Spleen (tissue), 11 donors: Measurements from ENCODE around the gene TEDC2. TPM values are rescaled to one million over a fixed set of nuclear protein-coding genes. Genes with fewer than 3 reads are reported as not detected.

Experiments used
- DNase-seq: peaks from one replicate; pipeline ENCODE4 v3.0.0-alpha.2; 2020
- H3K27ac ChIP-seq, 8 donors: fragments of 200-600 bp; sonication (generic) in 7 of 8; 1 replicate in 4 of 8; 2 replicates in 4 of 8; pipeline versions ENCODE4 v1.5.0 to v1.8.0; 2016 to 2021; ENCODE audit warnings: inconsistent platforms in 4 of 8, mild to moderate bottlenecking in 4 of 8, moderate library complexity in 1 of 8
- H3K27me3 ChIP-seq, 7 donors: fragments of 200-600 bp; sonication (generic) in 6 of 7; replicated peaks in 1 of 7; 1 replicate in 4 of 7; 2 replicates in 3 of 7; pipeline versions ENCODE4 v1.5.0 to v1.8.0; 2016 to 2021; ENCODE audit warnings: inconsistent platforms in 3 of 7, mild to moderate bottlenecking in 1 of 7
- H3K36me3 ChIP-seq, 6 donors: fragments of 200-600 bp; sonication (generic) in 5 of 6; 1 replicate in 4 of 6; 2 replicates in 2 of 6; pipeline versions ENCODE4 v1.5.0 to v1.8.0; 2016 to 2021; ENCODE audit warnings: inconsistent platforms in 2 of 6
- H3K4me1 ChIP-seq, 6 donors: fragments of 200-600 bp; sonication (generic) in 5 of 6; 1 replicate in 3 of 6; 2 replicates in 3 of 6; pipeline versions ENCODE4 v1.5.0 to v1.8.0; 2016 to 2021; ENCODE audit warnings: inconsistent platforms in 3 of 6
- H3K4me3 ChIP-seq, 8 donors: fragments of 200-600 bp; sonication (generic) in 7 of 8; 1 replicate in 4 of 8; 2 replicates in 4 of 8; pipeline versions ENCODE4 v1.5.0 to v1.8.0; 2016 to 2021; ENCODE audit warnings: inconsistent platforms in 4 of 8, mild to moderate bottlenecking in 4 of 8, moderate library complexity in 2 of 8
- H3K9me3 ChIP-seq, 8 donors: fragments of 200-600 bp; sonication (generic) in 7 of 8; 1 replicate in 4 of 8; 2 replicates in 4 of 8; pipeline versions ENCODE4 v1.5.0 to v1.8.0; 2016 to 2021; ENCODE audit warnings: inconsistent platforms in 4 of 8
- POLR2A ChIP-seq, 3 donors: fragments of 450-650 bp; IDR thresholded peaks; one replicate each; pipeline ENCODE4 v1.5.1; 2017; ENCODE audit warnings: antibody characterized with exemption in 3 of 3, mild to moderate bottlenecking in 1 of 3
- POLR2AphosphoS5 ChIP-seq, 3 donors: sonication (generic); formaldehyde crosslinking; IDR thresholded peaks; one replicate each; pipeline ENCODE4 v1.5.1; 2017; ENCODE audit warnings: antibody characterized with exemption in 3 of 3
- WGBS, 5 donors: extraction: QIAGEN DNeasy Blood & Tissue Kit in 3 of 5; methylation state at CpG; one replicate each; pipeline versions ENCODE4 v1.1.5 to v1.1.7; 2013 to 2018; 5-methylcytosine and 5-hydroxymethylcytosine counted together
- intact Hi-C: fragments of 100-400 bp; cut with DNase I; formaldehyde crosslinking; loops from one replicate; pipeline ENCODE4 v1.15.0; 2023; ENCODE audit warnings: low total_unique reads
- polyA plus RNA-seq, 3 donors: library from polyadenylated mRNA; stranded (reverse); fragments of 200-250 nt; gene quantifications; one replicate each; pipeline ENCODE4 v1.2.1, GENCODE V29; 2013
- total RNA-seq, 7 donors: library from RNA; depleted of rRNA in 3 of 7; stranded (reverse); fragments of >200 nt in 3 of 7; fragmentation: NEBNext Ultra II Directional in 4 of 7; extraction: Animal tissue kit (Norgen Biotek cat#: 25700) in 4 of 7; gene quantifications; one replicate each; pipeline versions ENCODE4 v1.1.0 to v1.2.1, GENCODE V29; 2016 to 2021
- TF ChIP-seq, protein P1 (sequence below), 11 experiments: fragments of 200-600 bp in 7 of 11; fragments of 450-650 bp in 4 of 11; sonication (generic) in 4 of 11; IDR thresholded peaks in 8 of 11; conservative IDR thresholded peaks in 3 of 11; 1 replicate in 7 of 11; 2 replicates in 4 of 11; pipeline versions ENCODE4 v1.4.0 to v1.8.0; 2016 to 2021; ENCODE audit warnings: antibody characterized with exemption in 11 of 11, inconsistent platforms in 4 of 11, mild to moderate bottlenecking in 1 of 11
- donor health status: healthy with polysubstance abuse.
- donor health status: DM: no; HTN: no; CAD: no; lungs with moderate emphysema.
- donor health status: DM: no; HTN: no; CAD: no.
- donor health status: Bipolar disorder and iron deficiency.
- donor health status: healthy.
- donor health status: DM: no; HTN: no; CAD: no.
- donor health status: DM: yes; HTN: yes; CAD: no.

TEDC2 gene
- total and polyA plus RNA-seq, 10 donors: 0.73 to 2.7 (median 1.6) TPM

GRCh38 chr16:2482708-2483534, 23.0 kb downstream of the TEDC2 start:
- WGBS, 5 donors: 61 to 79% (median 68%) methylated on average over 31 to 32 of the region's 32 CpGs
- intact Hi-C loops: no loop called here

DNA sequence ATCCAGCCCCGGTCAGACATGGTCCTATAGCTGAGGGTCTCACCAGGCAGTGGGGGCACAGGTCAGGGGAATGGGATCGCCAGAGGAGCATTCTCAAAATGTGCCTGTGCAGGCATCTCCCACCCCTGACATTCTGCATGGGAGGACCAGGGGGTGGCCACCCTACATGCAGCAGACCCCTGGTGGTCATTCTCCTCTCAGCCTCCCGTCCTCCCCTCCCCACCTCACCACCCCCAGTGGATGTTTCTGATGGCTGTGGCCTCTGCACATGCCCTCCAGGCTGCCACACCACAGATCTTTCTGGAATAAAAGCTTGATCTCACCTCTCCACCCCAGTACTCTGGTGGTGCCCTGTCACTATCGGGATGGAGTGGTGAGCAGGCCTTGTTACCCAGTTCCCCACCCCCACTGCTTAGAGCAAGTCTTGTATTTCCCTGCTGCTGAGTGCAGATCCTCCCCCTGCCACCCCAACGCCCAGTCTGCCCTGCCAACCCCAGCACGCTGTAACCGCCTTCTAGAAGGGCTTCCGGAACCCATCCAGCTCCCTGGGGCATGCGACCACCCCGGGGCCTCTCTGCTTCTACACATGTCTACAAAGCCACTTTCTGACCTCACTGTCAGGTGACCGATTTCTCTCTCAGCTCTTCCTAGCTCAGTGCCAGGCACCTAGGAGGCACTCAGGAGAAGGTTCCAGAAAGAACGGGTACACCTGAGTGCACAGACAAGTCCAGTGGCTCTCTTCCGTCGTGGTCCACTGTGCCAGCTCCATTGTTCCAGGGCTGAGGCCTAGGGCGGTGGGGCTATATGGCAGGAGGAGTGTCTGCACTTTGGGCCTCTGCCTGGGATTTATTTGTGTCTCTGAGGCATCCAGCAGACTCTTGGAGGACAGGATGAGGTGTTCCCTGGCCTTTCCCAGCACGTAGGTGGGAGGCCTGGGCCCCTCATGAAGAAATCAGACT, 24.3 kb downstream of the TEDC2 start:
- no peak overlapping the region for H3K27ac ChIP-seq
- H3K27me3 ChIP-seq: no peaks in the 10 kb centered on the region
- 90 to 95% (median 93%) methylated on average over 15 to 16 of the region's 16 CpGs for WGBS, 5 donors
- intact Hi-C loops: no loop called here
- H3K4me3 ChIP-seq: no peak overlapping the region
- H3K36me3 ChIP-seq: peaks cover 0 to 18% (median 0%) of the 10 kb centered on the region in 6 donors
- DNase-seq: no peak
- H3K9me3 ChIP-seq: no peaks in the 10 kb centered on the region
- H3K4me1 ChIP-seq: peaks cover 7 to 61% (median 28%) of the 10 kb centered on the region in 6 donors
- TF ChIP-seq, protein P1, sequence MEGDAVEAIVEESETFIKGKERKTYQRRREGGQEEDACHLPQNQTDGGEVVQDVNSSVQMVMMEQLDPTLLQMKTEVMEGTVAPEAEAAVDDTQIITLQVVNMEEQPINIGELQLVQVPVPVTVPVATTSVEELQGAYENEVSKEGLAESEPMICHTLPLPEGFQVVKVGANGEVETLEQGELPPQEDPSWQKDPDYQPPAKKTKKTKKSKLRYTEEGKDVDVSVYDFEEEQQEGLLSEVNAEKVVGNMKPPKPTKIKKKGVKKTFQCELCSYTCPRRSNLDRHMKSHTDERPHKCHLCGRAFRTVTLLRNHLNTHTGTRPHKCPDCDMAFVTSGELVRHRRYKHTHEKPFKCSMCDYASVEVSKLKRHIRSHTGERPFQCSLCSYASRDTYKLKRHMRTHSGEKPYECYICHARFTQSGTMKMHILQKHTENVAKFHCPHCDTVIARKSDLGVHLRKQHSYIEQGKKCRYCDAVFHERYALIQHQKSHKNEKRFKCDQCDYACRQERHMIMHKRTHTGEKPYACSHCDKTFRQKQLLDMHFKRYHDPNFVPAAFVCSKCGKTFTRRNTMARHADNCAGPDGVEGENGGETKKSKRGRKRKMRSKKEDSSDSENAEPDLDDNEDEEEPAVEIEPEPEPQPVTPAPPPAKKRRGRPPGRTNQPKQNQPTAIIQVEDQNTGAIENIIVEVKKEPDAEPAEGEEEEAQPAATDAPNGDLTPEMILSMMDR (IDR thresholded peaks at IDR 0.05 in 8 of 11, conservative IDR thresholded peaks at IDR 0.05 in 3 of 11): no peak
- no peak for TF ChIP-seq POLR2AphosphoS5 (IDR thresholded peaks at IDR 0.05)
- TF ChIP-seq POLR2A (IDR thresholded peaks at IDR 0.05): no peak

More at GRCh38 chr16:2482708-2483534, 23.0 kb downstream of the TEDC2 start:
- peaks cover 7 to 57% (median 25%) of the 10 kb centered on the region in 6 donors for H3K4me1 ChIP-seq
- peak overlapping the region in 7 of 8 donors; percentile 9 to 68 (median 46) for H3K27ac ChIP-seq
- peak overlapping the region in 1 of 8 donors; percentile 8 for H3K4me3 ChIP-seq
- no peaks in the 10 kb centered on the region for H3K27me3 ChIP-seq
- H3K9me3 ChIP-seq: no peaks in the 10 kb centered on the region
- DNase-seq: no peak
- peak; percentile 11 to 67 (median 44) for TF ChIP-seq POLR2AphosphoS5 (IDR thresholded peaks at IDR 0.05)
- TF ChIP-seq POLR2A (IDR thresholded peaks at IDR 0.05): no peak
- H3K36me3 ChIP-seq: peaks cover 0 to 19% (median 0%) of the 10 kb centered on the region in 6 donors

- no peaks in the 10 kb centered on the region for H3K27me3 ChIP-seq
- no peaks in the 10 kb centered on the region for H3K9me3 ChIP-seq
- TF ChIP-seq POLR2A (IDR thresholded peaks at IDR 0.05): no peak
- H3K36me3 ChIP-seq: peaks cover 0 to 19% (median 0%) of the 10 kb centered on the region in 6 donors
- 85 to 90% (median 88%) methylated on average over 13 of the region's 13 CpGs for WGBS, 5 donors
- no peak for DNase-seq
- intact Hi-C loops: no loop called here
- H3K27ac ChIP-seq: no peak overlapping the region
- H3K4me3 ChIP-seq: no peak overlapping the region
- peaks cover 7 to 61% (median 28%) of the 10 kb centered on the region in 6 donors for H3K4me1 ChIP-seq
Observed at GRCh38 chr16:2484898-2485508, 25.1 kb downstream of the TEDC2 start.

- Histone ChIP-seq H3K4me3 (no peak overlapping the region), H3K36me3 (peaks cover 0 to 20% (median 0%) of the 10 kb centered on the region in 6 donors), H3K27ac (peak overlapping the region in 2 of 8 donors; percentile 38 to 57), H3K9me3 (no peaks in the 10 kb centered on the region), H3K27me3 (no peaks in the 10 kb centered on the region), H3K4me1 (peaks cover 7 to 61% (median 28%) of the 10 kb centered on the region in 6 donors)
- intact Hi-C loops: no loop called here
- TF ChIP-seq, protein P1 (IDR thresholded peaks at IDR 0.05 in 8 of 11, conservative IDR thresholded peaks at IDR 0.05 in 3 of 11): no peak
- peak in 2 of 3 donors; percentile 13 to 21 for TF ChIP-seq POLR2AphosphoS5 (IDR thresholded peaks at IDR 0.05)
- WGBS, 5 donors: 59 to 70% (median 60%) methylated on average over 24 to 33 of the region's 33 CpGs
- DNase-seq: no peak
Observed at GRCh38 chr16:2485811-2486507, 26.1 kb downstream of the TEDC2 start.
